ENCODE measurements around the gene ACSS1.

- no peak for TF ChIP-seq CTCF (IDR thresholded peaks at IDR 0.05)
- TF ChIP-seq POLR2A (IDR thresholded peaks at IDR 0.05) = no peak
Observed at GRCh38 chr20:25023356-25023755, 34.6 kb downstream of the ACSS1 start.
